Mesenchymal stem cell (in vitro differentiated cells and primary cell): Measurements from ENCODE around the gene IL11.

Experiments
- DNase-seq: peaks from one replicate; pipeline ENCODE4 v3.0.0-alpha.2; 2013
- H2AFZ ChIP-seq: one replicate; pipeline ENCODE4 v1.6.1; 2013; ENCODE audit warnings: low read depth, mild to moderate bottlenecking, control low read depth, inconsistent platforms, low read length, moderate library complexity
- H2AK5ac ChIP-seq: 2 replicates; pipeline ENCODE4 v1.6.1; 2013; ENCODE audit warnings: low read length, moderate library complexity, mild to moderate bottlenecking, inconsistent platforms; ENCODE audit not compliant: severe bottlenecking
- H2BK120ac ChIP-seq: one replicate; pipeline ENCODE4 v1.6.1; 2013; ENCODE audit warnings: low read depth, mild to moderate bottlenecking, inconsistent platforms, low read length, moderate library complexity
- H2BK12ac ChIP-seq, 2 experiments: one replicate each; pipeline ENCODE4 v1.6.1; 2013; ENCODE audit warnings: inconsistent platforms in 2 of 2, low read length in 2 of 2, mild to moderate bottlenecking in 2 of 2, moderate library complexity in 2 of 2, control low read depth in 1 of 2
- H2BK15ac ChIP-seq: one replicate; pipeline ENCODE4 v1.6.1; 2013; ENCODE audit warnings: mild to moderate bottlenecking, low read depth, inconsistent platforms; ENCODE audit not compliant: poor library complexity, severe bottlenecking
- H2BK5ac ChIP-seq: 2 replicates; pipeline ENCODE4 v1.6.1; 2013; ENCODE audit warnings: low read depth, mild to moderate bottlenecking, low read length, control low read depth, inconsistent platforms; ENCODE audit not compliant: poor library complexity, severe bottlenecking
- H3K14ac ChIP-seq, 2 experiments: one replicate each; pipeline ENCODE4 v1.6.1; 2013; ENCODE audit warnings: inconsistent platforms in 2 of 2, low read length in 2 of 2, control low read depth in 1 of 2, mild to moderate bottlenecking in 1 of 2, moderate library complexity in 1 of 2
- H3K18ac ChIP-seq, 2 experiments: one replicate each; pipeline ENCODE4 v1.6.1; 2013; ENCODE audit warnings: inconsistent platforms in 2 of 2, low read length in 2 of 2, control low read depth in 1 of 2, low read depth in 1 of 2, mild to moderate bottlenecking in 1 of 2
- H3K23ac ChIP-seq, 2 experiments: one replicate each; pipeline ENCODE4 v1.6.1; 2013; ENCODE audit warnings: inconsistent platforms in 2 of 2, low read length in 2 of 2, mild to moderate bottlenecking in 2 of 2, moderate library complexity in 2 of 2, control low read depth in 1 of 2
- H3K27ac ChIP-seq: 2 replicates; pipeline ENCODE4 v1.5.1; 2013; ENCODE audit warnings: mild to moderate bottlenecking, moderate library complexity, low read length, control low read depth, inconsistent platforms; ENCODE audit not compliant: poor library complexity, severe bottlenecking
- H3K27me3 ChIP-seq, 2 experiments: 2 replicates each; pipeline versions ENCODE4 v1.6.1 to v1.7.0; 2013; ENCODE audit warnings: low read length in 2 of 2, mild to moderate bottlenecking in 2 of 2, moderate library complexity in 2 of 2, control low read depth in 1 of 2, inconsistent platforms in 1 of 2; ENCODE audit not compliant: control insufficient read depth in 1 of 2, insufficient read depth in 1 of 2
- H3K36me3 ChIP-seq, 2 experiments: 2 replicates each; pipeline versions ENCODE4 v1.6.1 to v1.7.0; 2013; ENCODE audit warnings: low read length in 2 of 2, control low read depth in 1 of 2, inconsistent platforms in 1 of 2, low read depth in 1 of 2, mild to moderate bottlenecking in 1 of 2; ENCODE audit not compliant: insufficient read depth in 2 of 2, control insufficient read depth in 1 of 2
- H3K4ac ChIP-seq, 2 experiments: one replicate each; pipeline ENCODE4 v1.6.1; 2013; ENCODE audit warnings: inconsistent platforms in 2 of 2, low read length in 2 of 2, mild to moderate bottlenecking in 2 of 2, moderate library complexity in 2 of 2, control low read depth in 1 of 2, low read depth in 1 of 2
- H3K4me1 ChIP-seq: 2 replicates; pipeline ENCODE4 v1.6.1; 2013; ENCODE audit warnings: low read depth, low read length, control low read depth; ENCODE audit not compliant: control insufficient read depth, insufficient read depth
- H3K4me2 ChIP-seq: 2 replicates; pipeline ENCODE4 v1.6.1; 2013; ENCODE audit warnings: low read length, mild to moderate bottlenecking, inconsistent platforms; ENCODE audit not compliant: poor library complexity, severe bottlenecking
- H3K4me3 ChIP-seq, 2 experiments: 2 replicates each; pipeline versions ENCODE4 v1.5.1 to v1.7.0; 2013; ENCODE audit warnings: low read length in 2 of 2, mild to moderate bottlenecking in 2 of 2, control low read depth in 1 of 2, low read depth in 1 of 2; ENCODE audit not compliant: insufficient read depth in 1 of 2
- H3K79me1 ChIP-seq: replicated peaks from 2 replicates; pipeline ENCODE4 v1.6.1; 2013; ENCODE audit warnings: mild to moderate bottlenecking, control low read depth, low read length, inconsistent platforms; ENCODE audit not compliant: poor library complexity, severe bottlenecking
- H3K9ac ChIP-seq: 2 replicates; pipeline ENCODE4 v1.7.0; 2013; ENCODE audit warnings: mild to moderate bottlenecking, low read length, moderate library complexity
- H3K9me3 ChIP-seq: 2 replicates; pipeline ENCODE4 v1.7.0; 2013; ENCODE audit warnings: mild to moderate bottlenecking, low read length; ENCODE audit not compliant: control insufficient read depth
- H4K8ac ChIP-seq: one replicate; pipeline ENCODE4 v1.6.1; 2013; ENCODE audit warnings: inconsistent platforms, mild to moderate bottlenecking, low read length, moderate library complexity
- H4K91ac ChIP-seq: one replicate; pipeline ENCODE4 v1.6.1; 2013; ENCODE audit warnings: mild to moderate bottlenecking, low read length, inconsistent platforms
- WGBS: methylation state at CpG from one replicate; pipeline ENCODE4 v1.1.7; 2013; ENCODE audit warnings: mixed read lengths; 5-methylcytosine and 5-hydroxymethylcytosine counted together

The IL11 gene

GRCh38 chr19:55314396-55314795 is 55.9 kb downstream of the IL11 start:
- H3K4me2 ChIP-seq: no peak overlapping the region
- peaks cover 3% of the 10 kb centered on the region for H3K9me3 ChIP-seq
- H3K18ac ChIP-seq: no peak overlapping the region
- H2BK5ac ChIP-seq: no peak overlapping the region
- no peak overlapping the region for H3K9ac ChIP-seq
- WGBS: 92% methylated on average over 8 of the region's 8 CpGs
- no peak overlapping the region for H3K23ac ChIP-seq
- peaks cover 5% of the 10 kb centered on the region for H3K4me1 ChIP-seq
- H3K4ac ChIP-seq: no peak overlapping the region
- no peaks in the 10 kb centered on the region for H3K79me1 ChIP-seq
- no peak overlapping the region for H3K14ac ChIP-seq
- H2AFZ ChIP-seq: no peak overlapping the region
- H3K27ac ChIP-seq: no peak overlapping the region
- H4K91ac ChIP-seq: no peak overlapping the region
- H3K36me3 ChIP-seq: peaks cover 5 to 31% of the 10 kb centered on the region in 2 experiments
- H2BK12ac ChIP-seq: no peak overlapping the region
- no peak overlapping the region for H2BK15ac ChIP-seq
- no peak overlapping the region for H2BK120ac ChIP-seq
- H3K27me3 ChIP-seq: no peaks in the 10 kb centered on the region
- no peak overlapping the region for H4K8ac ChIP-seq
- H3K4me3 ChIP-seq: no peak overlapping the region
- H2AK5ac ChIP-seq: no peak overlapping the region
- DNase-seq: no peak
